HepG2 (cell line): ENCODE measurements around the gene CYSRT1. TPM values are rescaled to one million over a fixed set of nuclear protein-coding genes. Genes with fewer than 3 reads are reported as not detected.

ENCODE experiments used
- ATAC-seq: fragments of 200-7000 bp; cut with Tn5 transposase; 3 replicates; pipeline ENCODE4 v1.9.1; 2020; ENCODE audit warnings: mild to moderate bottlenecking, moderate library complexity
- BruUV-seq: library from RNA; stranded (reverse); fragments of 400-500 nt; replicated peaks from 2 replicates; lab custom pipeline; 2021; lab: Mats Ljungman, UMichigan
- CTCF ChIA-PET: fragments of 300-600 bp; formaldehyde crosslinking; extraction: SDS; loops from one replicate; lab custom pipeline; 2021; ENCODE audit warnings: low total read pairs, inconsistent platforms, low intra/inter-chr PET ratio; lab: Yijun Ruan, JAX
- POLR2A ChIA-PET: fragments of 350-600 bp; sonication (Branson Sonifier 250); formaldehyde crosslinking; loops from one replicate; lab custom pipeline; 2020; ENCODE audit warnings: antibody characterized with exemption, inconsistent platforms; lab: Yijun Ruan, JAX
- DNase-seq: peaks from one replicate; pipeline ENCODE4 v3.0.0-alpha.2; 2015; ENCODE audit warnings: low spot score
- FAIRE-seq: peaks from 3 replicates; lab custom pipeline; 2011; peaks lifted over from hg19 to GRCh38; lab: Jason Lieb, UNC
- H2AFZ ChIP-seq: one replicate; pipeline ENCODE4 v1.6.1; 2011; ENCODE audit warnings: low read length, inconsistent platforms
- H3K27ac ChIP-seq: fragments of 300-600 bp; 3 replicates; pipeline ENCODE4 v1.8.0; 2011; ENCODE audit warnings: mixed run types, mild to moderate bottlenecking, mixed read lengths, low read length, inconsistent platforms; ENCODE audit not compliant: insufficient read depth; ENCODE audit errors: extremely low read length
- H3K27me3 ChIP-seq, 2 experiments: fragments of 200-600 bp in 1 of 2; 2 replicates in 1 of 2; 3 replicates in 1 of 2; pipeline versions ENCODE4 v1.6.0 to v1.8.0; 2011; ENCODE audit warnings: low read length in 2 of 2, mild to moderate bottlenecking in 2 of 2, moderate library complexity in 2 of 2, inconsistent platforms in 1 of 2; ENCODE audit not compliant: insufficient read depth in 2 of 2, control insufficient read depth in 1 of 2
- H3K36me3 ChIP-seq, 2 experiments: fragments of 200-600 bp in 1 of 2; replicated peaks in 1 of 2; 2 replicates in 1 of 2; 3 replicates in 1 of 2; pipeline versions ENCODE4 v1.5.1 to v1.8.0; 2011; ENCODE audit warnings: low read length in 2 of 2, inconsistent platforms in 1 of 2; ENCODE audit not compliant: insufficient read depth in 2 of 2, control insufficient read depth in 1 of 2
- H3K4me1 ChIP-seq: 2 replicates; pipeline ENCODE4 v1.5.1; 2012; ENCODE audit warnings: low read length, inconsistent platforms; ENCODE audit not compliant: insufficient read depth
- H3K4me2 ChIP-seq: 2 replicates; pipeline ENCODE4 v1.6.0; 2011; ENCODE audit warnings: low read depth, low read length, inconsistent platforms
- H3K4me3 ChIP-seq, 3 experiments: fragments of 200-600 bp in 1 of 3; sonication (generic), shearing (Covaris generic) in 1 of 3; replicated peaks in 1 of 3; 2 replicates each; pipeline ENCODE4 v1.5.1; 2011 to 2016; ENCODE audit warnings: low read length in 3 of 3, inconsistent platforms in 2 of 3, low read depth in 2 of 3, mild to moderate bottlenecking in 2 of 3, control low read depth in 1 of 3, mixed read lengths in 1 of 3; ENCODE audit not compliant: insufficient read depth in 1 of 3
- H3K79me2 ChIP-seq: one replicate; pipeline ENCODE4 v1.6.1; 2011; ENCODE audit warnings: low read length, inconsistent platforms; ENCODE audit not compliant: insufficient read depth
- H3K9ac ChIP-seq: 2 replicates; pipeline ENCODE4 v1.6.0; 2011; ENCODE audit warnings: mild to moderate bottlenecking, low read depth, low read length, inconsistent platforms; ENCODE audit not compliant: insufficient read depth
- H3K9me3 ChIP-seq: 2 replicates; pipeline ENCODE4 v1.5.1; 2012; ENCODE audit warnings: mild to moderate bottlenecking, low read length
- H4K20me1 ChIP-seq: 2 replicates; pipeline ENCODE4 v1.6.0; 2011; ENCODE audit warnings: inconsistent platforms, mild to moderate bottlenecking, low read length, moderate library complexity; ENCODE audit not compliant: insufficient read depth
- CBX5 ChIP-seq: sonication (generic); formaldehyde crosslinking; IDR thresholded peaks from 2 replicates; pipeline ENCODE4 v1.4.0; 2020; ENCODE audit warnings: missing genetic modification reagents, borderline replicate concordance
- KAT8 ChIP-seq: IDR thresholded peaks from 2 replicates; pipeline ENCODE4 v1.6.1; 2016; ENCODE audit warnings: missing genetic modification reagents, missing compliant biosample characterization
- MYC ChIP-seq: sonication (generic); formaldehyde crosslinking; IDR thresholded peaks from 2 replicates; pipeline ENCODE4 v1.9.0; 2021; ENCODE audit warnings: missing genetic modification reagents, borderline replicate concordance
- RARG ChIP-seq: sonication (generic); formaldehyde crosslinking; IDR thresholded peaks from 2 replicates; pipeline ENCODE4 v1.4.0; 2020; ENCODE audit warnings: low read depth, mild to moderate bottlenecking, missing genetic modification reagents
- SAP130 ChIP-seq: IDR thresholded peaks from 2 replicates; pipeline ENCODE4 v1.6.1; 2016; ENCODE audit warnings: low read depth
- SIX4 ChIP-seq: sonication (generic); formaldehyde crosslinking; IDR thresholded peaks from 2 replicates; pipeline ENCODE4 v1.4.0; 2020; ENCODE audit warnings: missing genetic modification reagents
- SOX6 ChIP-seq, 2 experiments: fragments of 450-650 bp in 1 of 2; sonication (generic) in 1 of 2; formaldehyde crosslinking in 1 of 2; IDR thresholded peaks; 2 replicates each; pipeline versions ENCODE4 v1.4.0 to v1.6.1; 2017 to 2020; ENCODE audit warnings: antibody characterized with exemption in 1 of 2, mild to moderate bottlenecking in 1 of 2, missing genetic modification reagents in 1 of 2
- TARDBP ChIP-seq: sonication (generic); formaldehyde crosslinking; IDR thresholded peaks from 2 replicates; pipeline ENCODE4 v1.8.0; 2022; ENCODE audit warnings: mild to moderate bottlenecking, missing genetic modification reagents
- TCF12 ChIP-seq, 2 experiments: fragments of 450-650 bp in 1 of 2; sonication (generic) in 1 of 2; formaldehyde crosslinking in 1 of 2; IDR thresholded peaks; 2 replicates each; pipeline versions ENCODE4 v1.6.1 to v1.8.0; 2017 to 2022; ENCODE audit warnings: antibody characterized with exemption in 1 of 2, mild to moderate bottlenecking in 1 of 2, missing genetic modification reagents in 1 of 2, moderate library complexity in 1 of 2
- TEAD3 ChIP-seq: optimal IDR thresholded peaks from 2 replicates; pipeline ENCODE3; 2016; ENCODE audit warnings: borderline replicate concordance
- ZNF10 ChIP-seq: sonication (generic); formaldehyde crosslinking; IDR thresholded peaks from 2 replicates; pipeline ENCODE4 v1.4.0; 2020; ENCODE audit warnings: mild to moderate bottlenecking, low read depth, missing genetic modification reagents, borderline replicate concordance
- ZNF367 ChIP-seq: sonication (generic); formaldehyde crosslinking; IDR thresholded peaks from 2 replicates; pipeline ENCODE4 v1.4.0; 2020; ENCODE audit warnings: missing genetic modification reagents, borderline replicate concordance
- ZNF788 ChIP-seq: sonication (generic); formaldehyde crosslinking; IDR thresholded peaks from 2 replicates; pipeline ENCODE4 v1.5.0; 2020; ENCODE audit warnings: mild to moderate bottlenecking, missing genetic modification reagents, borderline replicate concordance
- WGBS: methylation state at CpG from one replicate; pipeline ENCODE4 v1.1.6; 2017; ENCODE audit warnings: low lambda C conversion rate; 5-methylcytosine and 5-hydroxymethylcytosine counted together
- in situ Hi-C: cut with HindIII; loops from 2 replicates; pipeline ENCODE4 v1.10.0; 2017; ENCODE audit warnings: low pct_unique_long_range_greater_than_20kb; ENCODE audit not compliant: extremely low pct_ligation_motif_present
- intact Hi-C: fragments of 100-400 bp; cut with micrococcal nuclease; formaldehyde crosslinking; loops from one replicate; pipeline ENCODE4 v1.10.0; 2022; ENCODE audit not compliant: unreplicated experiment
- polyA plus RNA-seq, 8 experiments: library from polyadenylated mRNA; depleted of rRNA in 3 of 8; stranded (reverse) in 7 of 8; unstranded in 1 of 8; fragments of >200 nt; fragmentation: Illumina TruSeq in 4 of 8; extraction: Trizol in 4 of 8; gene quantifications; 2 replicates each; pipeline versions ENCODE4 v1.2.1 to v1.2.3, GENCODE V29; 2011 to 2016; ENCODE audit warnings: low read depth in 4 of 8, missing spikeins in 1 of 8, mixed read lengths in 1 of 8; ENCODE audit not compliant: insufficient read depth in 1 of 8
- total RNA-seq, 5 experiments: library from RNA; depleted of rRNA; stranded (reverse); fragments of >200 nt; fragmentation: Illumina TruSeq; extraction: Trizol; gene quantifications; 2 replicates each; pipeline ENCODE4 v1.2.3, GENCODE V29; 2016; ENCODE audit warnings: low read depth in 1 of 5
- TF ChIP-seq, protein P1 (sequence below): sonication (generic); formaldehyde crosslinking; IDR thresholded peaks from 2 replicates; pipeline ENCODE4 v1.4.0; 2020; ENCODE audit warnings: missing genetic modification reagents, borderline replicate concordance
- TF ChIP-seq, protein P2 (sequence below): sonication (generic); formaldehyde crosslinking; IDR thresholded peaks from 2 replicates; pipeline ENCODE4 v1.9.0; 2022; ENCODE audit warnings: missing genetic modification reagents, mild to moderate bottlenecking, borderline replicate concordance
- TF ChIP-seq, protein P3 (sequence below): IDR thresholded peaks from 2 replicates; pipeline ENCODE4 v1.6.1; 2016; ENCODE audit warnings: missing compliant biosample characterization, missing genetic modification reagents, borderline replicate concordance

Gene CYSRT1
- total and polyA plus RNA-seq, 2 of the 13 experiments (the other 11 are each of a cell fraction or from before 2014, with no cell fraction given) = 1.5 to 2.1 TPM

GRCh38 chr9:137247135-137247915, 22.4 kb downstream of the CYSRT1 start:
- Histone ChIP-seq H3K27ac (no peak overlapping the region), H3K36me3 (peaks cover 4 to 13% of the 10 kb centered on the region in 2 experiments; a peak in 4 of 5 replicates), H3K9ac (peak overlapping the region; percentile 7; the same call in 1 of the 2 replicates), H2AFZ (no peak overlapping the region), H3K4me1 (peaks cover 86% of the 10 kb centered on the region), H3K27me3 (peaks cover 2 to 9% of the 10 kb centered on the region in 2 experiments; a peak in 2 of 5 replicates), H4K20me1 (peaks cover 19% of the 10 kb centered on the region), H3K9me3 (no peaks in the 10 kb centered on the region), H3K79me2 (peaks cover 16% of the 10 kb centered on the region), H3K4me2 (peak overlapping the region; percentile 87), H3K4me3 (peak overlapping the region; percentile 7 to 64 (median 18); a peak in 2 of 6 replicates)
- ATAC-seq = peak; percentile 2; the same call in 2 of the 3 replicates
- POLR2A ChIA-PET = interaction anchor here (0.5 to 1.3 kb wide), 4 partner anchors 30 to 96 kb away, joined by 3 to 8 read pairs (median 4); partner anchors contain the start of genes TOR4A and TPRN
- intact Hi-C loops (no loop called here), in situ Hi-C loops (no loop called here)
- CTCF ChIA-PET = interaction anchor here (1.1 kb wide), 1 partner anchor 11 kb away, joined by 3 read pairs; no protein-coding TSS in a partner anchor
- WGBS = 5% methylated on average over 15 of the region's 20 CpGs
- no TSS peak for BruUV-seq
- no peak for FAIRE-seq
- DNase-seq = no peak
- TF ChIP-seq RARG (CRISPR knock-in tag) (no peak), CBX5 (CRISPR knock-in tag) (0 out of 2 replicates have a peak, but pooled peaks have one; percentile 4), ZNF788 (0 out of 2 replicates have a peak, but pooled peaks have one; percentile 0), TARDBP (no peak), TCF12 (IDR thresholded peaks at IDR 0.05) (no peak), TCF12 (CRISPR knock-in tag; IDR thresholded peaks at IDR 0.05) (0 out of 2 replicates have a peak, but pooled peaks have one; percentile 45), MYC (0 out of 2 replicates have a peak, but pooled peaks have one; percentile 14), SOX6 (IDR thresholded peaks at IDR 0.05) (no peak), SOX6 (CRISPR knock-in tag; IDR thresholded peaks at IDR 0.05) (0 out of 2 replicates have a peak, but pooled peaks have one; percentile 7), KAT8 (CRISPR knock-in tag) (no peak), SAP130 (CRISPR knock-in tag) (peak; percentile 2; the same call in 1 of the 2 replicates), SIX4 (CRISPR knock-in tag) (no peak), ZNF10 (CRISPR knock-in tag) (no peak), TEAD3 (CRISPR knock-in tag) (peak; percentile 52), ZNF367 (no peak)
- TF ChIP-seq, protein P1, sequence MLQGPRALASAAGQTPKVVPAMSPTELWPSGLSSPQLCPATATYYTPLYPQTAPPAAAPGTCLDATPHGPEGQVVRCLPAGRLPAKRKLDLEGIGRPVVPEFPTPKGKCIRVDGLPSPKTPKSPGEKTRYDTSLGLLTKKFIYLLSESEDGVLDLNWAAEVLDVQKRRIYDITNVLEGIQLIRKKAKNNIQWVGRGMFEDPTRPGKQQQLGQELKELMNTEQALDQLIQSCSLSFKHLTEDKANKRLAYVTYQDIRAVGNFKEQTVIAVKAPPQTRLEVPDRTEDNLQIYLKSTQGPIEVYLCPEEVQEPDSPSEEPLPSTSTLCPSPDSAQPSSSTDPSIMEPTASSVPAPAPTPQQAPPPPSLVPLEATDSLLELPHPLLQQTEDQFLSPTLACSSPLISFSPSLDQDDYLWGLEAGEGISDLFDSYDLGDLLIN (CRISPR knock-in tag) = no peak
- TF ChIP-seq, protein P2, sequence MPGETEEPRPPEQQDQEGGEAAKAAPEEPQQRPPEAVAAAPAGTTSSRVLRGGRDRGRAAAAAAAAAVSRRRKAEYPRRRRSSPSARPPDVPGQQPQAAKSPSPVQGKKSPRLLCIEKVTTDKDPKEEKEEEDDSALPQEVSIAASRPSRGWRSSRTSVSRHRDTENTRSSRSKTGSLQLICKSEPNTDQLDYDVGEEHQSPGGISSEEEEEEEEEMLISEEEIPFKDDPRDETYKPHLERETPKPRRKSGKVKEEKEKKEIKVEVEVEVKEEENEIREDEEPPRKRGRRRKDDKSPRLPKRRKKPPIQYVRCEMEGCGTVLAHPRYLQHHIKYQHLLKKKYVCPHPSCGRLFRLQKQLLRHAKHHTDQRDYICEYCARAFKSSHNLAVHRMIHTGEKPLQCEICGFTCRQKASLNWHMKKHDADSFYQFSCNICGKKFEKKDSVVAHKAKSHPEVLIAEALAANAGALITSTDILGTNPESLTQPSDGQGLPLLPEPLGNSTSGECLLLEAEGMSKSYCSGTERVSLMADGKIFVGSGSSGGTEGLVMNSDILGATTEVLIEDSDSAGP (CRISPR knock-in tag) = no peak; the same call in 1 of the 2 replicates
- TF ChIP-seq, protein P3, sequence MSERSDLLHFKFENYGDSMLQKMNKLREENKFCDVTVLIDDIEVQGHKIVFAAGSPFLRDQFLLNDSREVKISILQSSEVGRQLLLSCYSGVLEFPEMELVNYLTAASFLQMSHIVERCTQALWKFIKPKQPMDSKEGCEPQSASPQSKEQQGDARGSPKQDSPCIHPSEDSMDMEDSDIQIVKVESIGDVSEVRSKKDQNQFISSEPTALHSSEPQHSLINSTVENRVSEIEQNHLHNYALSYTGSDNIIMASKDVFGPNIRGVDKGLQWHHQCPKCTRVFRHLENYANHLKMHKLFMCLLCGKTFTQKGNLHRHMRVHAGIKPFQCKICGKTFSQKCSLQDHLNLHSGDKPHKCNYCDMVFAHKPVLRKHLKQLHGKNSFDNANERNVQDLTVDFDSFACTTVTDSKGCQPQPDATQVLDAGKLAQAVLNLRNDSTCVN (CRISPR knock-in tag) = no peak
